SU-DHL-6 (cell line): ENCODE results near the gene APAF1.

Experiments used
- CTCF ChIP-seq: fragments of 200-600 bp; sonication (generic); IDR thresholded peaks from one replicate; pipeline ENCODE4 v1.5.1; 2017; ENCODE audit warnings: antibody characterized with exemption, mild to moderate bottlenecking, low read length, moderate library complexity; ENCODE audit not compliant: insufficient read depth, poor library complexity, severe bottlenecking
- EZH2phosphoT487 ChIP-seq: fragments of 200-600 bp; sonication (generic), shearing (Covaris generic); conservative IDR thresholded peaks from 2 replicates; pipeline ENCODE4 v1.6.1; 2018; ENCODE audit warnings: mild to moderate bottlenecking, antibody characterized with exemption, low read length, moderate library complexity, mixed read lengths

- no peak for TF ChIP-seq CTCF
- no peak for TF ChIP-seq EZH2phosphoT487
Measured at GRCh38 chr12:98780261-98780660, 135.2 kb downstream of the APAF1 start.
